Fibroblast of lung (primary cell): ENCODE results near the gene PTPMT1.

Experiments
- EZH2 ChIP-seq: IDR thresholded peaks from 2 replicates; pipeline ENCODE4 v1.5.1; 2012; ENCODE audit warnings: low read length, control low read depth, mild to moderate bottlenecking; ENCODE audit errors: missing control alignments
- TF ChIP-seq, protein P1 (sequence below), 2 donors: IDR thresholded peaks in 1 of 2; conservative IDR thresholded peaks in 1 of 2; 1 replicate in 1 of 2; 2 replicates in 1 of 2; pipeline ENCODE4 v1.5.1; 2011 to 2012; ENCODE audit warnings: low read length in 2 of 2, control low read depth in 1 of 2, inconsistent platforms in 1 of 2, low read depth in 1 of 2, mild to moderate bottlenecking in 1 of 2

DNA sequence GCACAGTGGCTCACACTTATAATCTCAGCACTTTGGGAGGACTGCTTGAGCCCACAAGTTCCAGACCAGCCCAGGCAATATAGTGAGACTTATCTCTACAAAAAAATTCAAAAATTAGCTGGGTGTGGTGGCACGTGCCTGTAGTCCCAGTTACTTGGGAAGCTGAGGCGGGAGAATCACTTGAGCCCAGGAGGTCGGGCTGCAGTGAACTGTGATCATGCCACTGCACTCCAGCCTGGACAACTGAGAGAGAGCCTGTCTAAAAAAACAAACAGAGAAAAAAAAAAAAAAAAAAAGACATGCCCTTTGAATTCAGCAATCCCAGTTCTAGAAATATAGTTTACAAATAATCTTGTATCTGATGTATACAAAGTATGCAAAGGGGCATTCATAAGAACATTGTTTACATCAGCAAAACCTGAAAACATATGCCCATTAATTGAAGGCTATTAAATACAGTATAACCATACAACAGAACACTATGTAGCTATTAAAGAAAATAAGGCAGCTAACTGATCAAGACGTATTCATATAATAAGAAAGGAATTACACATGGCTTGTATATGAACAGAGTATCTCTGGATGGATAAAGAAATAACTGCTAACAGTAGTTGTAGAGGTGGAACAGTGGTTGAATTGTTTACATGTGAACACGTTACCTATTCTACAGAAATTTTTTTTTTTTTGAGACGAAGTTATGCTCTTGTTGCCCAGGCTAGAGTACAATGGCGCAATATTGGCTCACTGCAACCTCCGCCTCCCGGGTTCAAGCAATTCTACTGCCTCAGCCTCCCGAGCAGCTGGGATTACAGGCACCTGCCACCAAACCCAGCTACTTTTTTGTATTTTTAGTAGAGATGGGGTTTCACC lies 48.2 kb upstream of the PTPMT1 start:
- TF ChIP-seq EZH2: no peak
- TF ChIP-seq, protein P1, sequence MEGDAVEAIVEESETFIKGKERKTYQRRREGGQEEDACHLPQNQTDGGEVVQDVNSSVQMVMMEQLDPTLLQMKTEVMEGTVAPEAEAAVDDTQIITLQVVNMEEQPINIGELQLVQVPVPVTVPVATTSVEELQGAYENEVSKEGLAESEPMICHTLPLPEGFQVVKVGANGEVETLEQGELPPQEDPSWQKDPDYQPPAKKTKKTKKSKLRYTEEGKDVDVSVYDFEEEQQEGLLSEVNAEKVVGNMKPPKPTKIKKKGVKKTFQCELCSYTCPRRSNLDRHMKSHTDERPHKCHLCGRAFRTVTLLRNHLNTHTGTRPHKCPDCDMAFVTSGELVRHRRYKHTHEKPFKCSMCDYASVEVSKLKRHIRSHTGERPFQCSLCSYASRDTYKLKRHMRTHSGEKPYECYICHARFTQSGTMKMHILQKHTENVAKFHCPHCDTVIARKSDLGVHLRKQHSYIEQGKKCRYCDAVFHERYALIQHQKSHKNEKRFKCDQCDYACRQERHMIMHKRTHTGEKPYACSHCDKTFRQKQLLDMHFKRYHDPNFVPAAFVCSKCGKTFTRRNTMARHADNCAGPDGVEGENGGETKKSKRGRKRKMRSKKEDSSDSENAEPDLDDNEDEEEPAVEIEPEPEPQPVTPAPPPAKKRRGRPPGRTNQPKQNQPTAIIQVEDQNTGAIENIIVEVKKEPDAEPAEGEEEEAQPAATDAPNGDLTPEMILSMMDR (conservative IDR thresholded peaks at IDR 0.05 in 1 of 2, IDR thresholded peaks at IDR 0.05 in 1 of 2; ENCODE audit: low read depth in 1 of 2, low read length in 2 of 2): no peak
